PC-9 (cell line): ENCODE results near the gene RPL7A. TPM values are rescaled to one million over a fixed set of nuclear protein-coding genes. Genes with fewer than 3 reads are reported as not detected.

ENCODE experiments used
- BruUV-seq: library from RNA; stranded (reverse); fragments of 400-500 nt; replicated peaks from 2 replicates; lab custom pipeline; 2021; lab: Mats Ljungman, UMichigan
- CTCF ChIA-PET: fragments of 300-600 bp; sonication (Branson Sonifier 250); formaldehyde crosslinking; loops from one replicate; lab custom pipeline; 2022; ENCODE audit warnings: antibody characterized with exemption; lab: Charles Lee
- POLR2A ChIA-PET: fragments of 300-600 bp; sonication (Branson Sonifier 250); formaldehyde crosslinking; loops from one replicate; lab custom pipeline; 2022; ENCODE audit warnings: antibody characterized with exemption; ENCODE audit not compliant: unreplicated experiment; lab: Charles Lee
- DNase-seq, 2 experiments: peaks; one replicate each; pipeline versions ENCODE4 v3.0.0 to v3.0.0-alpha.2; 2015 to 2022; ENCODE audit warnings: mixed read lengths in 1 of 2
- H2AFZ ChIP-seq: fragments of 200-600 bp; sonication (generic); 2 replicates; pipeline ENCODE4 v1.8.1; 2017; ENCODE audit warnings: antibody characterized with exemption
- H3F3A ChIP-seq: fragments of 200-600 bp; sonication (generic); 2 replicates; pipeline ENCODE4 v1.8.1; 2017; ENCODE audit warnings: antibody characterized with exemption, mild to moderate bottlenecking, low read depth; ENCODE audit not compliant: insufficient read depth
- H3K27ac ChIP-seq: fragments of 200-600 bp; sonication (generic); 2 replicates; pipeline ENCODE4 v1.6.1; 2016; ENCODE audit warnings: mixed run types
- H3K27me3 ChIP-seq: fragments of 200-600 bp; sonication (generic); 2 replicates; pipeline ENCODE4 v1.6.1; 2016; ENCODE audit warnings: low read depth, mixed run types; ENCODE audit not compliant: insufficient read depth
- H3K36me3 ChIP-seq: fragments of 200-600 bp; sonication (generic); 2 replicates; pipeline ENCODE4 v1.6.1; 2016; ENCODE audit warnings: low read depth, mixed run types
- H3K4me1 ChIP-seq: fragments of 200-600 bp; sonication (generic); replicated peaks from 2 replicates; pipeline ENCODE4 v1.6.1; 2016; ENCODE audit warnings: mixed run types; ENCODE audit not compliant: insufficient read depth
- H3K4me2 ChIP-seq: fragments of 200-600 bp; sonication (generic); 2 replicates; pipeline ENCODE4 v1.6.1; 2017; ENCODE audit warnings: mixed run types
- H3K4me3 ChIP-seq: fragments of 200-600 bp; sonication (generic); 2 replicates; pipeline ENCODE4 v1.6.1; 2016; ENCODE audit warnings: mixed run types
- H3K79me2 ChIP-seq: fragments of 200-600 bp; sonication (generic); 2 replicates; pipeline ENCODE4 v1.6.1; 2017; ENCODE audit warnings: low read depth, mixed run types
- H3K9me2 ChIP-seq: fragments of 200-600 bp; sonication (generic); 2 replicates; pipeline ENCODE4 v1.8.1; 2017; ENCODE audit warnings: mild to moderate bottlenecking; ENCODE audit not compliant: insufficient read depth
- H3K9me3 ChIP-seq: fragments of 200-600 bp; sonication (generic); 2 replicates; pipeline ENCODE4 v1.8.1; 2016; ENCODE audit warnings: low read depth; ENCODE audit not compliant: insufficient read depth
- H4K20me1 ChIP-seq: fragments of 200-600 bp; sonication (generic); 2 replicates; pipeline ENCODE4 v1.8.1; 2017; ENCODE audit not compliant: insufficient read depth
- CTCF ChIP-seq: fragments of 200-600 bp; sonication (generic); conservative IDR thresholded peaks from 2 replicates; pipeline ENCODE4 v1.6.1; 2017; ENCODE audit warnings: mixed run types, antibody characterized with exemption, mild to moderate bottlenecking, moderate library complexity
- EZH2 ChIP-seq: fragments of 200-600 bp; sonication (generic); IDR thresholded peaks from 2 replicates; pipeline ENCODE4 v1.8.0; 2017; ENCODE audit warnings: antibody characterized with exemption, low read depth
- intact Hi-C: fragments of 100-400 bp; cut with micrococcal nuclease; formaldehyde crosslinking; loops from one replicate; pipeline ENCODE4 v1.10.0; 2022; ENCODE audit not compliant: unreplicated experiment
- total RNA-seq: library from RNA; stranded (reverse); gene quantifications from 2 replicates; pipeline ENCODE4 v1.2.3, GENCODE V29; 2021

Gene RPL7A
- total RNA-seq, 1 experiment from 2014 or later = 2,381 TPM

- no peaks in the 10 kb centered on the region for H3K9me3 ChIP-seq
- H3K36me3 ChIP-seq = peaks cover 20% of the 10 kb centered on the region; the same call in 1 of the 2 replicates
- no peak for DNase-seq
- H2AFZ ChIP-seq = no peak overlapping the region
- BruUV-seq = no TSS peak
- intact Hi-C loops = no loop called here
- peaks cover 24% of the 10 kb centered on the region for H3K4me1 ChIP-seq
- H3K79me2 ChIP-seq = peaks cover 33% of the 10 kb centered on the region
- H3F3A ChIP-seq = peaks cover 43% of the 10 kb centered on the region
- TF ChIP-seq CTCF (no peak), EZH2 (no peak)
- CTCF ChIA-PET = no interaction called here
- no peaks in the 10 kb centered on the region for H3K27me3 ChIP-seq
- peaks cover 38% of the 10 kb centered on the region for H4K20me1 ChIP-seq
- POLR2A ChIA-PET = no interaction called here
- no peaks in the 10 kb centered on the region for H3K9me2 ChIP-seq
- no peak overlapping the region for H3K27ac ChIP-seq
- H3K4me3 ChIP-seq = no peak overlapping the region
- H3K4me2 ChIP-seq = no peak overlapping the region
These were observed 15.7 kb upstream of the RPL7A start for GRCh38 chr9:133332381-133332730.

GRCh38 chr9:133333011-133333410 lies 15.0 kb upstream of the RPL7A start:
- H3K79me2 ChIP-seq = peaks cover 33% of the 10 kb centered on the region
- H3K27me3 ChIP-seq = no peaks in the 10 kb centered on the region
- H4K20me1 ChIP-seq = peaks cover 38% of the 10 kb centered on the region
- H3F3A ChIP-seq = peaks cover 44% of the 10 kb centered on the region
- no peak for DNase-seq
- POLR2A ChIA-PET = no interaction called here
- H3K36me3 ChIP-seq = peaks cover 20% of the 10 kb centered on the region; the same call in 1 of the 2 replicates
- H3K9me3 ChIP-seq = no peaks in the 10 kb centered on the region
- intact Hi-C loops = no loop called here
- CTCF ChIA-PET = interaction anchor here (0.5 kb wide), 1 partner anchor 165 kb away, joined by 4 read pairs; no protein-coding TSS in a partner anchor
- no peak overlapping the region for H3K27ac ChIP-seq
- H3K4me1 ChIP-seq = peaks cover 24% of the 10 kb centered on the region
- no peak overlapping the region for H3K4me3 ChIP-seq
- no peak overlapping the region for H3K4me2 ChIP-seq
- TF ChIP-seq EZH2 (no peak), CTCF (no peak)
- H3K9me2 ChIP-seq = no peaks in the 10 kb centered on the region
- H2AFZ ChIP-seq = no peak overlapping the region
- BruUV-seq = no TSS peak

- H3K9me2 ChIP-seq = no peaks in the 10 kb centered on the region
- peaks cover 33% of the 10 kb centered on the region for H3K79me2 ChIP-seq
- H3K4me2 ChIP-seq = peak overlapping the region; percentile 88
- peaks cover 44% of the 10 kb centered on the region for H3F3A ChIP-seq
- peaks cover 24% of the 10 kb centered on the region for H3K4me1 ChIP-seq
- no peak overlapping the region for H3K27ac ChIP-seq
- POLR2A ChIA-PET = interaction anchor here (0.6 kb wide), 1 partner anchor 1600 kb away, joined by 5 read pairs; no protein-coding TSS in a partner anchor
- H3K9me3 ChIP-seq = no peaks in the 10 kb centered on the region
- H3K36me3 ChIP-seq = peaks cover 20% of the 10 kb centered on the region; the same call in 1 of the 2 replicates
- no TSS peak for BruUV-seq
- H4K20me1 ChIP-seq = peaks cover 38% of the 10 kb centered on the region
- CTCF ChIA-PET = interaction anchor here (0.5 kb wide), 1 partner anchor 165 kb away, joined by 4 read pairs; no protein-coding TSS in a partner anchor
- intact Hi-C loops = no loop called here
- DNase-seq = no peak
- no peak overlapping the region for H2AFZ ChIP-seq
- TF ChIP-seq CTCF = no peak
- no peak for TF ChIP-seq EZH2
- H3K27me3 ChIP-seq = no peaks in the 10 kb centered on the region
- no peak overlapping the region for H3K4me3 ChIP-seq
These were observed 14.5 kb upstream of the RPL7A start for GRCh38 chr9:133333566-133333965.
